ENCODE data around the gene EVX2. TPM values are rescaled to one million over a fixed set of nuclear protein-coding genes. Genes with fewer than 3 reads are reported as not detected.

EVX2 gene
- polyA plus RNA-seq, 1 donor from 2014 or later, result not detected

- H4K20me1 ChIP-seq (ENCODE audit: insufficient read depth), result no peaks in the 10 kb centered on the region
- H3K9ac ChIP-seq (ENCODE audit: low read length), result no peak overlapping the region
- H2AFZ ChIP-seq (ENCODE audit: low read depth, low read length), result no peak overlapping the region
- TF ChIP-seq SMC3 (conservative IDR thresholded peaks at IDR 0.05; ENCODE audit: poor library complexity) (no peak), CTCF (IDR thresholded peaks at IDR 0.05; ENCODE audit: poor library complexity, severe bottlenecking) (no peak), EZH2 (IDR thresholded peaks at IDR 0.05; ENCODE audit: borderline replicate concordance, insufficient read depth, low read length, poor library complexity, severe bottlenecking) (no peak), POLR2AphosphoS5 (IDR thresholded peaks at IDR 0.05) (no peak), EP300 (conservative IDR thresholded peaks at IDR 0.05; ENCODE audit: poor library complexity, severe bottlenecking) (no peak), RAD21 (conservative IDR thresholded peaks at IDR 0.05) (no peak), TAF1 (IDR thresholded peaks at IDR 0.05; ENCODE audit: low read depth) (no peak), MXI1 (conservative IDR thresholded peaks at IDR 0.05; ENCODE audit: poor library complexity, severe bottlenecking) (no peak), REST (IDR thresholded peaks at IDR 0.05; ENCODE audit: borderline replicate concordance) (no peak)
- H3K27ac ChIP-seq (ENCODE audit: low read length), result no peak overlapping the region
- H3K36me3 ChIP-seq (ENCODE audit: insufficient read depth, low read length), result no peaks in the 10 kb centered on the region
- no peaks in the 10 kb centered on the region for H3K9me2 ChIP-seq (ENCODE audit: insufficient read depth, low read length)
- peaks cover 99% of the 10 kb centered on the region for H3K27me3 ChIP-seq (ENCODE audit: insufficient read depth, low read depth, low read length)
- H3K4me3 ChIP-seq (ENCODE audit: low read length), result no peak overlapping the region
- no peaks in the 10 kb centered on the region for H3F3A ChIP-seq (ENCODE audit: insufficient read depth, low read length, poor library complexity, severe bottlenecking)
- no peaks in the 10 kb centered on the region for H3K79me2 ChIP-seq (replicated peaks; ENCODE audit: insufficient read depth, low read length)
- H3K9me3 ChIP-seq (ENCODE audit: low read length), result peaks cover 4% of the 10 kb centered on the region
- no peak overlapping the region for H3K4me2 ChIP-seq (ENCODE audit: low read length)
Observed at GRCh38 chr2:176095421-176095820, 11.7 kb upstream of the EVX2 start.

DNA sequence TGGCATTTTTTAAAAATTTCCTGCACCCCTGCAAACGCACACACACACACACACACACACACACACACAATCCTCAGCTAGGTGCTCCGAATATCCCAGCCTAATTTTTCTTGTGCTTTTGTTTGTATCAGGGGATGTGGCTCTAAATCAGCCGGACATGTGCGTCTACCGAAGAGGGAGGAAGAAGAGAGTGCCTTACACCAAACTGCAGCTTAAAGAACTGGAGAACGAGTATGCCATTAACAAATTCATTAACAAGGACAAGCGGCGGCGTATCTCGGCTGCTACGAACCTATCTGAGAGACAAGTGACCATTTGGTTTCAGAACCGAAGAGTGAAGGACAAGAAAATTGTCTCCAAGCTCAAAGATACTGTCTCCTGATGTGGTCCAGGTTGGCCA, 10.6 kb upstream of the EVX2 start:
- Histone ChIP-seq H3K9ac (ENCODE audit: low read length) (no peak overlapping the region), H3K79me2 (replicated peaks; ENCODE audit: insufficient read depth, low read length) (no peaks in the 10 kb centered on the region), H3K4me3 (ENCODE audit: low read length) (no peak overlapping the region), H3K4me2 (ENCODE audit: low read length) (no peak overlapping the region), H4K20me1 (ENCODE audit: insufficient read depth) (no peaks in the 10 kb centered on the region), H3K27ac (ENCODE audit: low read length) (no peak overlapping the region), H3F3A (ENCODE audit: insufficient read depth, low read length, poor library complexity, severe bottlenecking) (no peaks in the 10 kb centered on the region), H3K36me3 (ENCODE audit: insufficient read depth, low read length) (no peaks in the 10 kb centered on the region), H3K9me2 (ENCODE audit: insufficient read depth, low read length) (no peaks in the 10 kb centered on the region), H3K27me3 (ENCODE audit: insufficient read depth, low read depth, low read length) (peaks cover 99% of the 10 kb centered on the region), H2AFZ (ENCODE audit: low read depth, low read length) (no peak overlapping the region), H3K9me3 (ENCODE audit: low read length) (no peaks in the 10 kb centered on the region)
- TF ChIP-seq EZH2 (IDR thresholded peaks at IDR 0.05; ENCODE audit: borderline replicate concordance, insufficient read depth, low read length, poor library complexity, severe bottlenecking) (no peak), EP300 (conservative IDR thresholded peaks at IDR 0.05; ENCODE audit: poor library complexity, severe bottlenecking) (no peak), MXI1 (conservative IDR thresholded peaks at IDR 0.05; ENCODE audit: poor library complexity, severe bottlenecking) (no peak), REST (IDR thresholded peaks at IDR 0.05; ENCODE audit: borderline replicate concordance) (no peak), TAF1 (IDR thresholded peaks at IDR 0.05; ENCODE audit: low read depth) (no peak), RAD21 (conservative IDR thresholded peaks at IDR 0.05) (no peak)
